Umbilical cord (tissue), 2 donors: Measurements from ENCODE around the gene ATP8A1. TPM values are rescaled to one million over a fixed set of nuclear protein-coding genes. Genes with fewer than 3 reads are reported as not detected.
"Not testable (repeated sequence)": the region's sequence is repeated elsewhere in the genome, so short reads cannot be mapped to it uniquely, and the experiment has no call there.

Experiments
- DNase-seq: peaks from one replicate; pipeline ENCODE4 v3.0.0-alpha.2; 2015; ENCODE audit warnings: low spot score
- total RNA-seq: library from RNA; depleted of rRNA; stranded (reverse); fragments of >200 nt; gene quantifications from one replicate; pipeline ENCODE4 v1.2.3, GENCODE V29; 2014; ENCODE audit warnings: low replicate concordance; ENCODE audit not compliant: insufficient read depth

Gene ATP8A1
- total RNA-seq, 1 donor from 2014 or later, result 14.7 TPM

GRCh38 chr4:42474406-42474805, 182.5 kb downstream of the ATP8A1 start:
- no peak for DNase-seq

- DNase-seq, result no peak
Observed at GRCh38 chr4:42473071-42473684, 183.7 kb downstream of the ATP8A1 start.

- no peak for DNase-seq
Observed at GRCh38 chr4:42471896-42472295, 185.0 kb downstream of the ATP8A1 start.

GRCh38 chr4:42470023-42470422, 186.9 kb downstream of the ATP8A1 start:
- DNase-seq, result no peak

GRCh38 chr4:42467777-42468176, 189.1 kb downstream of the ATP8A1 start:
- DNase-seq, result not testable (repeated sequence)

GRCh38 chr4:42466273-42466844, 190.5 kb downstream of the ATP8A1 start:
- peak; percentile 59 for DNase-seq

- peak; percentile 12 for DNase-seq
Observed at GRCh38 chr4:42464550-42465094, 192.3 kb downstream of the ATP8A1 start.

GRCh38 chr4:42461216-42461615, 195.7 kb downstream of the ATP8A1 start:
- not testable (repeated sequence) for DNase-seq

GRCh38 chr4:42460043-42460442, 196.9 kb downstream of the ATP8A1 start:
- no peak for DNase-seq

- DNase-seq, result no peak
Observed at GRCh38 chr4:42458657-42459056, 198.2 kb downstream of the ATP8A1 start.

- DNase-seq, result no peak
Observed at GRCh38 chr4:42454755-42455420, 202.0 kb downstream of the ATP8A1 start.

GRCh38 chr4:42453612-42454011, 203.3 kb downstream of the ATP8A1 start:
- no peak for DNase-seq

- DNase-seq, result no peak
Observed at GRCh38 chr4:42452823-42453222, 204.1 kb downstream of the ATP8A1 start.

GRCh38 chr4:42446823-42447222, 210.1 kb downstream of the ATP8A1 start:
- no peak for DNase-seq

- DNase-seq, result no peak
Observed at GRCh38 chr4:42445038-42445437, 211.9 kb downstream of the ATP8A1 start.

GRCh38 chr4:42442601-42443000, 214.3 kb downstream of the ATP8A1 start:
- DNase-seq, result no peak

GRCh38 chr4:42440083-42440482, 216.8 kb downstream of the ATP8A1 start:
- DNase-seq, result no peak

GRCh38 chr4:42436928-42437565, 219.9 kb downstream of the ATP8A1 start:
- DNase-seq, result peak; percentile 53

GRCh38 chr4:42428036-42428435, 228.9 kb downstream of the ATP8A1 start:
- DNase-seq, result no peak

- no peak for DNase-seq
Observed at GRCh38 chr4:42425146-42426065, 231.5 kb downstream of the ATP8A1 start.

- no peak for DNase-seq
Observed at GRCh38 chr4:42420140-42420539, 236.8 kb downstream of the ATP8A1 start.
